Calu3 (cell line): ENCODE results near the gene DLGAP1. TPM values are rescaled to one million over a fixed set of nuclear protein-coding genes. Genes with fewer than 3 reads are reported as not detected.

Source experiments
- BruUV-seq: library from RNA; stranded (reverse); fragments of 400-500 nt; replicated peaks from 2 replicates; lab custom pipeline; 2021; lab: Mats Ljungman, UMichigan
- CTCF ChIA-PET: fragments of 300-600 bp; sonication (Branson Sonifier 250); formaldehyde crosslinking; loops from one replicate; lab custom pipeline; 2022; ENCODE audit warnings: antibody characterized with exemption; lab: Charles Lee
- DNase-seq: peaks from one replicate; pipeline ENCODE4 v3.0.0; 2022
- H3K27ac Mint-ChIP-seq: one replicate; pipeline ENCODE4 v1.8.0; 2022; ENCODE audit warnings: mixed read lengths; ENCODE audit not compliant: unreplicated experiment
- H3K27me3 Mint-ChIP-seq: one replicate; pipeline ENCODE4 v1.8.0; 2022; ENCODE audit warnings: mixed read lengths; ENCODE audit not compliant: unreplicated experiment
- H3K36me3 Mint-ChIP-seq: one replicate; pipeline ENCODE4 v1.8.0; 2022; ENCODE audit warnings: mild to moderate bottlenecking, moderate library complexity, mixed read lengths; ENCODE audit not compliant: insufficient read depth, unreplicated experiment
- H3K4me1 Mint-ChIP-seq: one replicate; pipeline ENCODE4 v1.8.0; 2022; ENCODE audit warnings: mild to moderate bottlenecking, low read depth, mixed read lengths; ENCODE audit not compliant: unreplicated experiment
- H3K4me3 Mint-ChIP-seq: one replicate; pipeline ENCODE4 v1.8.0; 2022; ENCODE audit warnings: mild to moderate bottlenecking, low read depth, moderate library complexity, mixed read lengths; ENCODE audit not compliant: unreplicated experiment
- H3K9me3 Mint-ChIP-seq: one replicate; pipeline ENCODE4 v1.8.0; 2022; ENCODE audit warnings: low read depth, mixed read lengths; ENCODE audit not compliant: unreplicated experiment
- CTCF ChIP-seq: fragments of 200-600 bp; IDR thresholded peaks from one replicate; pipeline ENCODE4 v1.8.0; 2022; ENCODE audit warnings: antibody characterized with exemption; ENCODE audit not compliant: unreplicated experiment
- intact Hi-C: fragments of 100-400 bp; cut with micrococcal nuclease; formaldehyde crosslinking; loops from one replicate; pipeline ENCODE4 v1.10.0; 2022; ENCODE audit not compliant: unreplicated experiment
- total RNA-seq: library from RNA; stranded (reverse); gene quantifications from 2 replicates; pipeline ENCODE4 v1.2.3, GENCODE V29; 2022

The DLGAP1 gene
- total RNA-seq, 1 experiment from 2014 or later = 9.0 TPM

- H3K27ac Mint-ChIP-seq = no peak overlapping the region
- H3K4me1 Mint-ChIP-seq = no peaks in the 10 kb centered on the region
- no TSS peak for BruUV-seq
- CTCF ChIA-PET = no interaction called here
- no peaks in the 10 kb centered on the region for H3K9me3 Mint-ChIP-seq
- no peak for DNase-seq
- intact Hi-C loops = no loop called here
- no peak overlapping the region for H3K4me3 Mint-ChIP-seq
- TF ChIP-seq CTCF = no peak
- no peaks in the 10 kb centered on the region for H3K27me3 Mint-ChIP-seq
- H3K36me3 Mint-ChIP-seq = no peaks in the 10 kb centered on the region
Measured at GRCh38 chr18:3948958-3949357, 506.1 kb downstream of the DLGAP1 start.

- Mint-ChIP-seq H3K27me3 (no peaks in the 10 kb centered on the region), H3K27ac (no peak overlapping the region), H3K4me1 (no peaks in the 10 kb centered on the region), H3K36me3 (no peaks in the 10 kb centered on the region), H3K4me3 (no peak overlapping the region), H3K9me3 (no peaks in the 10 kb centered on the region)
- no peak for DNase-seq
- intact Hi-C loops = no loop called here
- no peak for TF ChIP-seq CTCF
- BruUV-seq = no TSS peak
- CTCF ChIA-PET = no interaction called here
Measured at GRCh38 chr18:3947383-3947782, 507.7 kb downstream of the DLGAP1 start.

- intact Hi-C loops = no loop called here
- Mint-ChIP-seq H3K4me3 (no peak overlapping the region), H3K27me3 (no peaks in the 10 kb centered on the region), H3K27ac (no peak overlapping the region), H3K4me1 (no peaks in the 10 kb centered on the region), H3K36me3 (no peaks in the 10 kb centered on the region), H3K9me3 (no peaks in the 10 kb centered on the region)
- CTCF ChIA-PET = no interaction called here
- no TSS peak for BruUV-seq
- TF ChIP-seq CTCF = no peak
- no peak for DNase-seq
Measured at GRCh38 chr18:3935305-3935704, 519.8 kb downstream of the DLGAP1 start.

GRCh38 chr18:3932276-3932675 lies 522.8 kb downstream of the DLGAP1 start:
- intact Hi-C loops = no loop called here
- no peak for TF ChIP-seq CTCF
- H3K36me3 Mint-ChIP-seq = no peaks in the 10 kb centered on the region
- H3K27me3 Mint-ChIP-seq = no peaks in the 10 kb centered on the region
- H3K9me3 Mint-ChIP-seq = no peaks in the 10 kb centered on the region
- no peaks in the 10 kb centered on the region for H3K4me1 Mint-ChIP-seq
- H3K4me3 Mint-ChIP-seq = no peak overlapping the region
- H3K27ac Mint-ChIP-seq = no peak overlapping the region
- no TSS peak for BruUV-seq
- DNase-seq = no peak
- CTCF ChIA-PET = no interaction called here
